Islet of Langerhans (tissue), 1 donor: Measurements from ENCODE around the gene RIC8A.
"Not testable (repeated sequence)": the region's sequence is repeated elsewhere in the genome, so short reads cannot be mapped to it uniquely, and the experiment has no call there.

ENCODE experiments used
- FAIRE-seq: peaks from one replicate; lab custom pipeline; 2011; peaks lifted over from hg19 to GRCh38; lab: Jason Lieb, UNC

RIC8A gene

DNA sequence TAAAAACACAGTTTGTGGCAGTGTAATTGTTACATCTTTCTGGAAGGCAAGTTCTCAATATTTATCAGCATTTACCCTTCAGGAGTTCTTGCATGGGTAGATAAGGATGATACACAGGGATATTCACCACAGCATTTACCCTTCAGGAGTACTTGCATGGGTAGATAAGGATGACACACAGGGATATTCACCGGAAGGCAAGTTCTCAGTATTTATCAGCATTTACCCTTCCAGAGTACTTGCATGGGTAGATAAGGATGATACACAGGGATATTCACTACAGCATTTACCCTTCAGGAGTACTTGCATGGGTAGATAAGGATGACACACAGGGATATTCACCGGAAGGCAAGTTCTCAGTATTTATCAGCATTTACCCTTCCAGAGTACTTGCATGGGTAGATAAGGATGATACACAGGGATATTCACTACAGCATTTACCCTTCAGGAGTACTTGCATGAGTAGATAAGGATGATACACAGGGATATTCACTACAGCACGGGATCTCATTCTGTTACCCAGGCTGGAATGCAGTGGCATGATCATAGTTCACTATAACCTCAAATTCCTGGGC, 13.2 kb downstream of the RIC8A start:
- not testable (repeated sequence) for FAIRE-seq

DNA sequence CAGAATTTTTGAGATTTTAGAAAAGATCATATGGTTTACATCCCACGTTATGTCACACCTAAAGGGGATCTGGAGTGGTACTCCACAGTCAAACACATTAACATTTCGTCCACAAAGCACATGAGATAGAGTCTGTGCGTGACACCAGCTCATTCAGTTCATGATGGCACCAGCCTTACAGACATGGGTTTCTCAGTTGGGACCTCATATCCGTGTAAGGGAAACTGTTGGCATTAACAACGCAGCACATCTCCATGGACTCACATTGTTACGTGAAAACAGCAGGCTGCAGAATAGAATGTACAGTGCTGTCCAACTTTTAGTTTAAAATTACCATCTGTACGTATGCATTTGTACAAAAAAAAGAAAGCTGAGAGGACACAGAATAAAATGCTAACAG, 14.0 kb downstream of the RIC8A start:
- no peak for FAIRE-seq

DNA sequence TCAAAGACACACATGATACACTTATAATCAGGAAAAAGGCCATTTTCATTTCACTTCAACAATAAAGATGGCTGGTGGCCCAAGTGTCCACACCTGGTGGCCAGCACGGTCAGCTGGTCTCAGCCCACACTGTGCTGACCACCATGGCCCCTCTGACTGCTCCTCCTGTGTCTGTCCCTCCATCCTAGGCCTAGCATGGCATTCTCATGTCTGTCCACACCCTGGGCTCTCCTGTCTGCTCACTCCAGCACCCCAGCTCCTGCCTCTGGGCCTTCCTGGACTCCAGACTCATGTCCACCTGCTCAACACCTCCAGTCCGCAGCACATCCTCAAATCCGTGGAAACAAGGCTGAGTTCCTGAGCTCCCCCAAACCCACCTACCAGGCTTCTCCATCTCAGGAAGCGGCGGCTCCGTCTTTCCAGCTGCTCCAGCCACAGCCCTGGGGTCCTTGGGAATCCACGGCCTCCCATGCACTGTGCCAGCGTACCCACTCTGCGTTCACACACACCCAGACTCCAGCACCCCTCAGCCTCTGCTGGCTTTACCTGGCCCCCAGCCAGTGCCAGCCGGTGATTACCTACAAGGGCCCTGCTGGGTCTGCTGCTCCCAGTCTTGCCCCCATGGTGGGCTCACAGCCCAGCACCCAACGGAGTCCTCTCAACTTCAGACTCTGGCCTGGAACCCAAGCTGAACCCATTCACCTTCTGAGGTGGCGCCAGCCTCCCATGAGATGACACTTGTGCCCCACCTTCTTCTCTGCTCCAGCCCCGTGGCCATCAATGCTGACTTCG, 14.7 kb downstream of the RIC8A start:
- FAIRE-seq = no peak

DNA sequence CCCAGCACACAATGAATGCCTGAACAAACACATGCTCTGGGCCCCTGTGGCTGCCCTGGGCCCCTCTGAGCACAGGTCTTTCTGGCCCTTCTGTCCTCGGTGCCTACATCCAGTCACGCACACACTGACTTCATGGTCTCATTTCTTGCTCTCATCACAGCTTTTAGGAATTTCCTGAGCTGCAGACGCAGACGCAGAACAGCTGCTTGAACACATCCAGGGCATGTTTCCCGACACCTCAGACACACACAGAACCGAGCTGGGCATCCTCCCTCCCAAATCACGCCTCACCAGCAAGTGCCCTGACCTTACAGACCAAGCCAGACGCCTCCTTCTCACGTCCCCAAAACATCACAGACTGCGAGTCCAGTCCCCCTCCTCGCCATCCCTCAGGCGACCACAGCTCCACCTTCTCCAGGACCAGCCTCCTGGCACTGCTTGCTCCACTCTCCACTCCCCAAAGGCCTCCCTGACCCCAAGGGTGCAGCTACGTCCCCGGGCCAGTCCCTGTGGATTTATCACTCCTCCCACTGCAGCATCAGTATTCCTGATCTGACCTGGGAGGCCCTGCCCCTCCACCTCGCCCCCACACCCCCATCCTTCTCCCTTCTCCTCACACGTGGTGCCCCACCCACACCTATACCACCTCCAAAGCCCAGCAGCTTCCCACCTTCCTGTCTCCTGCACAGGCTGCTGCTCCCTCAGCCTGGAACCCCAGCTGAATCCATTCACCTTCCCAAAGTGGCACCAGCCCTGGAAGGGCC, 15.7 kb downstream of the RIC8A start:
- FAIRE-seq = no peak

DNA sequence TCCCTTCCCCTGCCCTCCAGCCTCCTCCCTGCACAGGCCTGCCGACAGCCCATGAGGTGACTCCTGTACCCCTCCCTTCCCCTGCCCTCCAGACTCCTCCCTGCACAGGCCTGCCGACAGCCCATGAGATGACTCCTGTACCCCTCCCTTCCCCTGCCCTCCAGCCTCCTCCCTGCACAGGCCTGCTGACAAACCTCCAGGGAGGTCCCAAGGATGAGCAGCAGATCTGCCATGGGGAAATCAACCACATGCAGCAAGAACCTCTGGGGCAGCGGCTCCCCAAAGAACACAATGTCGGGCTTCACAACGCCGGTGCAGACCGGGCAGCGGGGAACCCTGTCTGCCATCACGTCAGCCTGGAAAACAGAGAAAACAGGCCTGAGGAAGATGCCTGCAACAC, 16.4 kb downstream of the RIC8A start:
- no peak for FAIRE-seq

DNA sequence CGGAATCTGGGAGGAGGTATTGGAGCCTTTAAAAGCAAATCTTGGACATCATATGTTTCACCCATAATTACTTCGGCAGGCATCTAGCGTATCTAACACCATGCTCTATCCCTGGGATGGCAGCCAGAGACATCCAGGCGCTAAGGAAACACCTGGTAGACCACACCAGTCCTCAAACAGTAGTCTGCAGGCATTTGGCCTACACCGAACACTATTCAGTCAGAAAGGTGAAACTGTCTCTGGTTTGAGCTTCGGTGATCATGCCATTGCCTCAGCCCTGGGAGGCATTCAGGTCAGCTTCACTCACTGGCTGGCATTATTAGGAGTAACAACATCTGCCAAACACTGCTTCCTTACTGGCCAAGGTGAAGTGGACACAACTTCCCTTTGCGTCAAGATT, 16.9 kb downstream of the RIC8A start:
- no peak for FAIRE-seq

DNA sequence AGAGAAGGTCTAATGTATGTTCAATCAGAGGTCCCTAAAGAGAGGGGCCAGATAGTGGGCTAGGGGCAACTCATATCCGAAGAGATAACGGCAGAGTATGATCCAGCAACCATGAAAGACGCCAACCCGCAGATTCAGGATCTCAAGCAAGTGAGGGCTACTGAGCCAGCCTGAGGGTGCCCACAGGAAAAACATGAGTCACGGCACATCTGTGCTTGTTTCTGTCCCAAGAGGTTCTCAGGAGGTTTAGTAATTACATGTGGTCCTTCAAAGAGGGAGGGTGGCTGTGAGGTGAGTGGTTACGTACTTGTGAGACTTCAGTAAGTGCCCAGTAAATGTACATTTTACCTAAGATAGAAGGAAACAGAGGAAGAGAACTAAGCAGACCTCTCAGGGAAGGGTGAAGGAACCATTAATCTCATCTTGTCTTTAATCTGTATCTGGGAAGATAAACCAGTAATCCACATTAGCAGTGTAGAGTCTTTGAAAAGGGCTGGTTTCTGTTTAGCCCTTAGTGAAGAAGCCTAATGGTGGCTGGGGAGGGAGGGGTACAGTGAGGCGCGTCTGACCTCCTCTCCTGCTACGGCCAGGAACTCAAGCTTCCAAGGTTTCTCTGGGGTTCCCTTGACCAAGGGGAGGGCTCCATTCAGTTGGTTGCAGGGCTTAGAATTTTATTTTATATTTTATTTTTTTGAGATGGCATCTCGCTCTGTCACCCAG, 18.4 kb downstream of the RIC8A start:
- FAIRE-seq = no peak

DNA sequence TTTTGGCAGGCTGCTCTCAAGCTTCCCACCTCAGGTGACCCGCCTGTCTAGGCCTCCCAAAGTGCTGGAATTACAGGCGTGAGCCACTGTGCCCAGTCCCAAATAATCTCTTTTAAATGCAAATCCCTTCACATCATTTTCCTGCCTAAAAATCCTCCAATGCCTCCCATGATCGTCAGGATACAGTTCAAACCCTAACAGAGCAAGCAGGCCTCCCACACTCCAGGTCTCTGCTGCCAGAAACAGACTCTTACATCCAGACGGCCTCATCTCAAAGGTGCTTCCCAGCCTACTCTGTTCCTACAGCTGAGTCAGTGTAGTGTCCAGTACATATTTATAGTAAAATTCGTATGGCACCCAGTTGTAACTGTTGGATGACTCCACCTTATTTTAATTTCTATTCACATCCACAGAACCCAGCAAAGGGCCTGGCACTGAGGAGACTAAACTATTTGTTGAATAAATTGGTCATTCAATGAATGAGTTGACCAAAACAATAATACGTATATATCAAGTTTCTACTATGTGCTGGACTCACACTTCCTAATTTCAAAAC, 20.4 kb downstream of the RIC8A start:
- FAIRE-seq = no peak

DNA sequence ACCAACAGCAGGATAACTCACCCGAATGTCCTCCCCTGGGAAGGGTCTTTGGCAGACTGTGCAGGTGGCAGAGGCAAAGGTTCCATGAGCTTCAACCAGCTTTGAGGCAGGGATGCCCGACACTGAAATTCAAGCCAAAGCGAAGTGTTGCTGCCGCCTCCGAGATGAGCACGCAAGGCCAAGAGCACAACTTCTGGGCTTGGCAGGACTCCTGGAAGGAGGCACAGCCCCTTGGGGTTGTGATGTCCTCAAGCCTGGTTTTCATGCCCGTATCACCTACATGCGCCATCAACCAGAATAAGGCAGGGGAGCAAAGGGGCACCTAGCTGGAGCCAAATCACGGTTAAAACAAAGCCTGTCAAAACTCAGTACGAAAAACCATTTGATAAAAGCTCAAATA, 22.9 kb downstream of the RIC8A start:
- no peak for FAIRE-seq

DNA sequence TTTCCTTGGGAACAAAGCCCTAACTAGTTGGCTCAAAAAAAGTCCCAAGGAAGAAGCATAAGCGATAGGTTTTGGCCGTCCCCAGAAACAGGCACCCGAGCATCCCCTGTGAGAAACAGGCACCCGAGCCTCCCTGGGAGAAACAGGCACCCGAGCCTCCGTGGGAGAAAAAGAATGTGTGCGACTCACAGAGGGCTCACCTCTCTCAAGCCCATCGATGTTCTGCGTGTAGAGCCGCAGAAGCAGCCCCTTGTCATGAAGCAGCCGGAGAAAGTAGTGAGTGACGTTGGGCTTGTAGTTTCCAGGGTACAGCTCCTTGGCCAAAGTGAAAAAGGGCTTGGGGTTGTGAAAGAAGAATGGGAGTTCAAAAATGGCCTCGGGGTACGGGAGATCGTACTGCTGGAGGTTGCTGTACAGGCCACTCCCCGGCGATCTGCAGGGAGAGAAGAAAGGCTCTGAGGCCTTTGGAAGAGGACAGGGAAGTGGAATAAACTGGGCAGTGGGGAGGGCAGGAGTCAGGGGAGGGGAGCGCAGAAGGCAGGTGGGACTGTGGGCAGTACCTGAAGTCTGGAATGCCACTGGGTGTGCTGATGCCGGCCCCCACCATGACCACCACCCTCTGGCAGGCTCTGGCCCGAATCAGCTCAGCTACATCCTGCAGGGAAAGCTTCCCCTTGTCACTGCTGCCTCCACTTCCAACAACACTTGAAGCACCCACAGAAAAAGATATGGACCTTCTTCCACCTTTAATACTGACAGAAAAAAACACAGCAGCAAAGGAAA, 25.5 kb downstream of the RIC8A start:
- FAIRE-seq = no peak

DNA sequence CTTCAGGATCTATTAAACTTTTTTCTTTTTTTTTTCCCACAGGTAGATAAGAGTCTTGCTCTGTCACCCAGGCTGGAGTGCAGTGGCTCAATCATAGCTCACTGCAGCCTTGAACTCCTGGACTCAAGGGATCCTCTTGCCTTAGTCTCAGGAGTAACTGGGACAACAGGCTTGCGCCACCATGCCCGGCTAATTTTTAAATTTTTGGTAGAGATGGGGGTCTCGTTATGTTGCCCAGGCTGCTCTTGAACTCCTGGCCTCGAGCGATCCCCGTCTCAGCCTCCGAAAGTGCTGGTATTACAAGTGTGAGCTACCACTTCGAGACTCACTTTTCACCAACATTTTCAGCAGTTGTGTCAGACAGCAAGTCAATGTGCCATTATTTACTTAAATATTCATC, 27.7 kb downstream of the RIC8A start:
- no peak for FAIRE-seq

DNA sequence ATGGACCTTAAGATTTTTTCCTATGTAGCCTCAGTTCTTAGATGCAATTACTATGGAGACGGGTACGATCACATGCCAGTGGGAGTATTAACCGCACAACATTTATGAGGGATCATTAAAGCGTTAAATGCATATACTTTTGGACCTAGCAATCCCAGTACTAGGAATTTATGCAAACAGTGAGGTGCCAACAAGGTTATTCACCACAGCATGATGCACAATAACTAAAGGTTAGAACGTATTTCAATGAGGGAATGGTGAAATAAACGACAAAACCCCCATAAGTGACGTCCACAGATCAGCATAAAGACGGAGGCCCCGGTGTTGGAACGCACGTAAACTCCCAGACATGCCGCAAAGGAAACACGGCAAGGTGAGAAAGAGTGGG, 28.1 kb downstream of the RIC8A start:
- FAIRE-seq = no peak

DNA sequence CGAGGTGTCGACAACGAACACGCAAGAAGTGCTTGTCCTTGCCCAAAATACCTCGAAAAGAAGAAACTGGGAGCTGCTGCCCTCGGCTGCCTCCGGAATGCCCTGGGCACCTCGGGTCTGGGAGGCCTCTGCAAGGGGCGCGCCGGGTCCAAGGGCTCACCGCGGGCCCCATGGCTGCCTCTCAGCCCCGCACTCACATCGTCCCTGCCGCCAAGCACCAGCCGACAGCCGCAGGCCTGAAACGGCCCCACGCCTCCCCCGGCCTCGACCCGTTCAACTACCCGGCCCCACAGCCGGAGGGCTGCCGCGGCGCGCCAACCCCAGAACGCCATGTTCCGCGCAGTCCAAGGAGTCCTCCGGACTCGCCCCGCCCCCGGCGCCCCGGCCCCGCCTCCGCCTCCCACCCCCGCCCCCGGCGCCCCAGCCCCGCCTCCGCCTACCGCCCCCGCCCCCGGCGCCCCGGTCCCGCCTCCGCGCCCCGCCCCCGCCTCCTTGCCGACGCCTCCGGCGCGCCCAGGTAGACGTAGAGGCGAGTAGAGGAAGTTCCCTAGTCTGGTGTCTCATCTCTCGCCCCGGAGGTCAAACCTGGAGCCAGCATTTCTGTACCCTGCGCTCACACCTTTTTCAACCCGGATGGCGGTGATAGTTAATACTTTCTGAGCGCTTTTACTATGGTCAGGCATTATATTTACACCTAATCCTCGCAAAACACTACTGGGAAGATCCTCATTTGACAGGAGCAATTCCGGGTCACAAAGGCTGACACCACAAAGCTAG, 28.7 kb downstream of the RIC8A start, which contains the start of gene SIRT3:
SIRT3 (minus strand) TSS at position 346 of the 777 bp plus-strand sequence; CDS start at position 332, 14 bp downstream.
- no peak for FAIRE-seq

DNA sequence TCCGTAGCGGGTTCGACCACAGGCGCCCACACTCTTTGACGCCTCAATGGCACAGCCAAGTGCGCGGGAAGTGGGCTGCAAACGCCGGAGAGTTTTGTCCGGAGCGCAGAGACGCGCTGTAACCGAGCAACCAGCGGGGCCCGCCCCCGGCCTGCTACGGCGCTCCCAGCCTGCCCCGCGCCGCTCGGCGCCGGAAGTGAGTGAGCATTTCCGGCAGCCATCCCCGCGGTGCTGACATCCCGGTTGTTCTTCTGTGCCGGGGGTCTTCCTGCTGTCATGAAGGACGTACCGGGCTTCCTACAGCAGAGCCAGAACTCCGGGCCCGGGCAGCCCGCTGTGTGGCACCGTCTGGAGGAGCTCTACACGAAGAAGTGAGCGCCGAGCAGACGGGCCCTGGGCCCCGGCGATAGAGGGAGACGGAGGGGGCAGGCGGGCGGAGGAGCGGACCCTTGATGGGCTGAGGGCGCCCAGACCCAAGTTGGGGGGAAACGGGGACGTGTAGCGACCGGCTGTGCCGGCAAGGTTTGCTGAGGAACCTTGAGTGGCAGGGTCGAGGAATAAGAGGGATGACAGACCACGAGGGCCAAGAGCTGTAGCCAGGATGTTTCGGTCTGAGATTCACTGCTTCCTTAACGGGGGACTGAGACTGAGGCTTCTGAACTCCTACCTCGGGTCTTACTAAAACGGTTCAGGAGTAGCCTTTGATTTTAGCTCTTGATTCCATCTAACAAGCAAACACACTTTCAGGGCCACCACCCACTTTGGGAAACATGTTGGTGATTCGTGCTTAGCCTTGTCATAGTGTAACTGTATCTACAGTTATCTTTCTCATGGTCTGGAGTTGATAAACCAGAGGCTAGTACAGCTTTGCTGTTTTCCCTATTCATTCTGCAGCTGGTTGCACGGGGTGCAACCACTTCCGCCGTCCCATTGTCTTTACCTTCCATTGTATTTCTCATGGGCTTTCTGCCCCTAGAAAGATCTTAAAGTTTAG, 29.6 kb downstream of the RIC8A start, which contains the start of gene PSMD13:
PSMD13 (plus strand) TSS at position 203 of the 994 bp plus-strand sequence; CDS start at position 277, 74 bp downstream.
- no peak for FAIRE-seq

DNA sequence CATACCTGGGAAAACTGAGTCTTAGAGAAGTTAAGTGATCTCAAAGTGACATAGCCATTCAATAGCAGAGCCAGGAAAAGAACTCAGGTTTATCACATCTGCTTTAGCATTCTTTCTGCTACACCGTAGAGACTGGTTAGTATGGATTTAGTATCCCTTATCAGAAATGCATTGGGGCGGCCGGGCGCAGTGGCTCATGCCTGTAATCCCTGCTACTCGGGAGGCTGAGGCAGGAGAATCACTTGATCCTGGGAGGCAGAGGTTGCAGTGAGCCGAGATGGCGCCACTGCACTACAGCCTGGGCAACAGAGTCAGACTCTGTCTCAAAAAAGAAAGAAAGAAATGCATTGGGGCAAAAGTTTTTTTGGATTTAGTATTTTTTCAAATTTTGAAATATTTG, 30.8 kb downstream of the RIC8A start:
- FAIRE-seq = not testable (repeated sequence)

DNA sequence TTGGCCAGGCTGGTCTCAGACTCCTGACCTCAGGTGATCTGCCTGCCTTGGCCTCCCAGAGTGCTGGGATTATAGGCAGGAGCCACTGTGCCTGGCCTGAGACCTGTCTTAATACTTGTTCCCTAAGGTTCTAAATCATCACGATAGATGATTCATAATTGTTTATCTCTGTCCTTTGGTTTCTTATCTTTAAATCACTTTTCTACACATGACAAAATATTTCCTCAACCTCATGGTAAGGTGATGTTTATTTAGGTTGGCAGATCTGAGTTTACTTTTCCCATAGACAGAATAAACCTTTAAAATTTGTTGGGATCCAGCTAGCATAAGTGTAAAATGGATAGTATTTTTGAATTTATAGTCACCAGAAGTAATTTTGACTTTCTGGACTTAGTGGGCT, 32.8 kb downstream of the RIC8A start:
- FAIRE-seq = no peak

DNA sequence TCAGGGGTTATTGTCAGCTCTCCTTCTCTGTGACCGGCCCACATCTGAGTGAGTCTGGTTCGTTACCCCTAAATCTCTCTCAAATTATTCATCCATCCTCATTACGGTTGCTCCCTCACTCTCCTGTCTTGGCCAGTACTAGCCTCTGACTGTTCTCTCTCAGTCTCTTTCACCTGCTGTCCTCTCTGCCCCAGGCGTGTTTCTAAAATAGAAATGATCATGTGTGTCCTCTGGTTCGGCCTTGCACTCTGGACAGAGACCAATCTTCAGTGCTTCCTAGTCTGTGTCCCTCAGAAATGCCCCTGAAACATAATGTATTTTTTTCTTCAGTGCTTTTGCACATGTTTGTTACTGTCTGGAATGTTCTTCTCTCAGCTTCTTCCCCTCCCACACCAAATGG, 34.1 kb downstream of the RIC8A start:
- FAIRE-seq = no peak

DNA sequence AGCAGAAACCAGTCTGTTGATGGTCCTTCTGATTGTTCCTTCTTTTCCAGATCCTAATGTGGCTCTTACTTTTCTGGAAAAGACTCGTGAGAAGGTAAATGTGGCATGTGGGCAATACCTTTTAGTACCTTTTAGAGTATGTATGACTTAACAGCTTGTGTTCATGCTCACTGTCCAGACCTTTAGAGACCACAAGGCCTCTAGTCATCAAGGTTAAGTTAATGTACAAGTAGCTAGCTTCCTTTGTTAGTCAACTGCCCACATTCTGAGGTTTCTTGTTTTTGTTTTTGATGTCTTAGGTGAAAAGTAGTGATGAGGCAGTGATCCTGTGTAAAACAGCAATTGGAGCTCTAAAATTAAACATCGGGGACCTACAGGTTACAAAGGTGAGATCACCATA, 36.9 kb downstream of the RIC8A start:
- FAIRE-seq = no peak

DNA sequence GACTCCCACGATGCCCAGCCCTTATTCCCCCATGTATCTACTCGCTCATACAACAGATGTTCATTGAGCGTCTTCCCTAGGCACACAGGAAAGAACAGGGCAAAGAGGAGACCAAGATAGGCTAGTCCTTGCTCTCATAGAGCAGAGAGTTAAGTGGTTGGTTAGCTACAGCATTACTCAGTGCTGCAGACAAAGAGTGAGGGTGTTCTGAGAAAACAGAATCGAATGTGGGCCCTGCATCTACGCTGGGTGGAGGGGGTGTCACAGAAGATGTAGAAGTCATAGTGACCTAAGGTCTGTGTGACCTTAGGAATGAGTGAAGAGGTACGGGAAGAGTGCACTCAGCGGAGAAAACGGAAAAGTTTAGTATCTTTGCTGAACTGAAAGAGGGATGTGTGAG, 41.6 kb downstream of the RIC8A start:
- no peak for FAIRE-seq
